Lower leg skin (tissue), 3 donors: ENCODE data around the gene EHF.

Experiments
- CTCF ChIP-seq, 3 donors: fragments of 450-650 bp; IDR thresholded peaks; one replicate each; pipeline ENCODE4 v1.5.1; 2016; ENCODE audit warnings: antibody characterized with exemption in 3 of 3, mild to moderate bottlenecking in 3 of 3, moderate library complexity in 2 of 3
- POLR2A ChIP-seq, 2 donors: fragments of 450-650 bp; IDR thresholded peaks; one replicate each; pipeline ENCODE4 v1.6.1; 2016 to 2017; ENCODE audit warnings: antibody characterized with exemption in 2 of 2, mild to moderate bottlenecking in 1 of 2, moderate library complexity in 1 of 2

GRCh38 chr11:34640050-34640923 lies 19.4 kb downstream of the EHF start:
- TF ChIP-seq CTCF (IDR thresholded peaks at IDR 0.05) (no peak), POLR2A (IDR thresholded peaks at IDR 0.05) (no peak)
